Pancreas (tissue), 10 donors: ENCODE measurements around the gene LILRA6. TPM values are rescaled to one million over a fixed set of nuclear protein-coding genes. Genes with fewer than 3 reads are reported as not detected.
"Not testable (repeated sequence)": the region's sequence is repeated elsewhere in the genome, so short reads cannot be mapped to it uniquely, and the experiment has no call there.

Experiments used
- ATAC-seq, 4 donors: fragments of 200-7000 bp; cut with Tn5 transposase; one replicate each; pipeline versions ENCODE4 v1.8.0 to v1.9.1; 2020; ENCODE audit warnings: mild to moderate bottlenecking in 4 of 4, moderate library complexity in 4 of 4
- DNase-seq, 6 donors: peaks; one replicate each; pipeline ENCODE4 v3.0.0-alpha.2; 2020
- FAIRE-seq: peaks from 2 replicates; lab custom pipeline; 2012; peaks lifted over from hg19 to GRCh38; lab: Jason Lieb, UNC
- H3K27ac ChIP-seq, 4 donors: fragments of 200-600 bp; sonication (generic); 1 replicate in 3 of 4; 2 replicates in 1 of 4; pipeline versions ENCODE4 v1.5.0 to v1.8.0; 2020
- H3K27me3 ChIP-seq, 4 donors: fragments of 200-600 bp; one replicate each; pipeline ENCODE4 v1.8.0; 2021
- H3K36me3 ChIP-seq, 3 donors: fragments of 200-600 bp; sonication (generic) in 1 of 3; one replicate each; pipeline versions ENCODE4 v1.5.0 to v1.8.0; 2020 to 2021
- H3K4me1 ChIP-seq, 3 donors: fragments of 200-600 bp; one replicate each; pipeline ENCODE4 v1.8.0; 2021
- H3K4me3 ChIP-seq, 4 donors: fragments of 200-600 bp; sonication (generic) in 2 of 4; one replicate each; pipeline versions ENCODE4 v1.5.0 to v1.8.0; 2020 to 2021
- H3K9me3 ChIP-seq, 4 donors: fragments of 200-600 bp; one replicate each; pipeline ENCODE4 v1.8.0; 2021
- CTCF ChIP-seq, 4 donors: fragments of 200-600 bp; sonication (generic) in 3 of 4; IDR thresholded peaks; one replicate each; pipeline versions ENCODE4 v1.5.0 to v1.8.0; 2021; ENCODE audit warnings: antibody characterized with exemption in 4 of 4
- WGBS, 2 donors: extraction: QIAGEN DNeasy Blood & Tissue Kit; methylation state at CpG; one replicate each; pipeline ENCODE4 v1.1.7; 2013; 5-methylcytosine and 5-hydroxymethylcytosine counted together
- intact Hi-C, 3 donors: fragments of 100-400 bp; cut with DNase I; formaldehyde crosslinking; loops; one replicate each; pipeline versions ENCODE4 v1.11.1 to v1.14.2; 2022
- polyA plus RNA-seq, 2 donors: library from polyadenylated mRNA; stranded (reverse); fragments of 200-250 nt; gene quantifications; one replicate each; pipeline ENCODE4 v1.2.3, GENCODE V29; 2013
- total RNA-seq, 6 donors: library from RNA; stranded (reverse); fragmentation: NEBNext Ultra II Directional in 4 of 6; extraction: Animal tissue kit (Norgen Biotek cat#: 25700) in 4 of 6; gene quantifications; one replicate each; pipeline versions ENCODE4 v1.2.1 to v1.2.4, GENCODE V29; 2021 to 2023
- donor health status: healthy with polysubstance abuse.
- donor health status: DM: no; HTN: no; CAD: no; lungs with moderate emphysema.
- donor health status: DM: no; HTN: no; CAD: no.
- donor health status: control.
- donor health status: control.
- donor health status: Bipolar disorder and iron deficiency.
- donor health status: DM: yes; HTN: yes; CAD: no.
- donor health status: DM: no; HTN: no; CAD: no.
- donor health status: DM: no; HTN: no; CAD: no.
- donor health status: DM: yes; HTN: yes; CAD: no.

Gene LILRA6
- total and polyA plus RNA-seq, 8 donors = 0.20 to 2.4 (median 0.36) TPM

GRCh38 chr19:54240372-54241336 lies 1.9 kb downstream of the LILRA6 start:
- H3K27ac ChIP-seq, H3K4me3 ChIP-seq, H3K9me3 ChIP-seq, H3K27me3 ChIP-seq, H3K4me1 ChIP-seq, H3K36me3 ChIP-seq, ATAC-seq, intact Hi-C loops, FAIRE-seq: not testable (repeated sequence)
- DNase-seq = peak in 1 of 6 donors; percentile 62
- WGBS, 2 donors = 40 to 58% methylated on average over 9 to 18 of the region's 22 CpGs

GRCh38 chr19:54239491-54240371 lies 2.9 kb downstream of the LILRA6 start:
- H3K36me3 ChIP-seq, H3K27me3 ChIP-seq, H3K4me3 ChIP-seq, H3K27ac ChIP-seq, FAIRE-seq, H3K9me3 ChIP-seq, H3K4me1 ChIP-seq: not testable (repeated sequence)
- intact Hi-C loops = loop anchor here in 1 of 3 donors (10.0 kb wide), 1 partner anchor 65 kb away; the partner anchor contains the start of gene TMC4
- ATAC-seq = peak in 1 of 4 donors; percentile 21
- 47 to 49% methylated on average over 10 to 14 of the region's 21 CpGs for WGBS, 2 donors
- peak in 2 of 6 donors; percentile 42 to 46 for DNase-seq

- Histone ChIP-seq H3K36me3 (no peaks in the 10 kb centered on the region), H3K27me3 (no peaks in the 10 kb centered on the region), H3K9me3 (no peaks in the 10 kb centered on the region), H3K27ac (no peak overlapping the region), H3K4me3 (no peak overlapping the region), H3K4me1 (no peaks in the 10 kb centered on the region)
- intact Hi-C loops = loop anchor here in 1 of 3 donors (10.0 kb wide), 1 partner anchor 59 kb away; the partner anchor contains the start of gene TMC4
- WGBS, 2 donors = 4 to 47% methylated on average over 5 of the region's 5 CpGs
- DNase-seq (peak in 1 of 6 donors; percentile 10), ATAC-seq (no peak), FAIRE-seq (no peak)
- no peak for TF ChIP-seq CTCF (IDR thresholded peaks at IDR 0.05)
These were observed 8.6 kb downstream of the LILRA6 start for GRCh38 chr19:54233941-54234340.

GRCh38 chr19:54231077-54231931 lies 11.3 kb downstream of the LILRA6 start:
- peak; percentile 86 to 99 (median 90) for TF ChIP-seq CTCF (IDR thresholded peaks at IDR 0.05)
- ATAC-seq (peak; percentile 96 to 100 (median 99)), FAIRE-seq (no peak), DNase-seq (peak; percentile 62 to 96 (median 94))
- Histone ChIP-seq H3K36me3 (no peaks in the 10 kb centered on the region), H3K27ac (no peak overlapping the region), H3K9me3 (no peaks in the 10 kb centered on the region), H3K27me3 (no peaks in the 10 kb centered on the region), H3K4me3 (no peak overlapping the region), H3K4me1 (no peaks in the 10 kb centered on the region)
- intact Hi-C loops = loop anchor here in 2 of 3 donors (2.0 to 10.0 kb wide), 2 partner anchors 57 to 61 kb away; partner anchors contain the start of gene TMC4 (in 1 of the 2)
- WGBS, 2 donors = 11 to 14% methylated on average over 21 of the region's 21 CpGs

DNA sequence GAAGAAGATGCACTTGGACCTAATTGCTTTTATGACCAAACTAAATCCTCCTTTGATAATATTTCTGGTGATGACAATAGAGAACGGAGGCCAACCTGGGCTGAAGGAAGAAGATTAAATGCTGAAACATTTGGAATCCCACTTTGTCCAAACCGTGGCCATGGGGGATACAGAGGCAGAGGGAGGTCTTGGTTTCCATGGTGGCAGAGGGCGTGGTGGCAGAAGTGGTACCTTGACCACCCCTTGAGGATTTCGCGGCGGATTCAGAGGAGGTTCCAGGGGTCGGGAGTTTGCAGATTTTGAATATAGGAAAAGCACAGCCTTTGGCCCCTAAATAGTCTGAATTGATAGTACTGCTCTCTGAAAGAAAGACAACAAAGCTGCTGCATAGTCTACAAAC lies 12.6 kb downstream of the LILRA6 start:
- Histone ChIP-seq H3K9me3 (no peaks in the 10 kb centered on the region), H3K27ac (no peak overlapping the region), H3K27me3 (no peaks in the 10 kb centered on the region), H3K4me3 (no peak overlapping the region), H3K4me1 (no peaks in the 10 kb centered on the region), H3K36me3 (no peaks in the 10 kb centered on the region)
- ATAC-seq = no peak
- 68 to 72% methylated on average over 7 of the region's 7 CpGs for WGBS, 2 donors
- DNase-seq = no peak
- TF ChIP-seq CTCF (IDR thresholded peaks at IDR 0.05) = no peak
- intact Hi-C loops = loop anchor here in 2 of 3 donors (2.0 to 10.0 kb wide), 2 partner anchors 55 to 59 kb away; partner anchors contain the start of gene TMC4 (in 1 of the 2)
- FAIRE-seq = no peak
